ENCODE data around the gene HBA2.

GRCh38 chr16:169014-169413, 3.7 kb upstream of the HBA2 start:
- no peak for TF ChIP-seq CTCF (IDR thresholded peaks at IDR 0.05)
- TF ChIP-seq POLR2A (IDR thresholded peaks at IDR 0.05), result no peak
